Raji (cell line): ENCODE measurements around the gene PELI3.
A peak's percentile ranks its signal among the peaks of the same experiment; 100 is the strongest.

ENCODE experiments used
- POLR2A ChIP-seq: IDR thresholded peaks from 2 replicates; pipeline ENCODE4 v1.6.1; 2011; ENCODE audit warnings: low read depth, low read length, control low read depth; ENCODE audit not compliant: insufficient read depth

The PELI3 gene

GRCh38 chr11:66509131-66509561, 42.4 kb downstream of the PELI3 start:
- TF ChIP-seq POLR2A: no peak

- TF ChIP-seq POLR2A: peak; percentile 49
These were observed 43.7 kb downstream of the PELI3 start, which contains the start of gene BBS1 for GRCh38 chr11:66510271-66510989. Gene BBS1, plus strand, starts transcription at chr11:66510635. Its CDS starts 25 bp downstream, at chr11:66510660.

- TF ChIP-seq POLR2A: no peak
These were observed 44.3 kb downstream of the PELI3 start for GRCh38 chr11:66510990-66511339.

- TF ChIP-seq POLR2A: no peak
These were observed 56.9 kb downstream of the PELI3 start for GRCh38 chr11:66523611-66524010.

- no peak for TF ChIP-seq POLR2A
These were observed 57.8 kb downstream of the PELI3 start for GRCh38 chr11:66524304-66525040.
